GM03348 (cell line): ENCODE measurements around the gene NUDT22.
A peak's percentile ranks its signal among the peaks of the same experiment; 100 is the strongest.

ENCODE experiments used
- DNase-seq: peaks from one replicate; pipeline ENCODE4 v3.0.0; 2012; ENCODE audit warnings: low spot score

NUDT22 gene

DNA sequence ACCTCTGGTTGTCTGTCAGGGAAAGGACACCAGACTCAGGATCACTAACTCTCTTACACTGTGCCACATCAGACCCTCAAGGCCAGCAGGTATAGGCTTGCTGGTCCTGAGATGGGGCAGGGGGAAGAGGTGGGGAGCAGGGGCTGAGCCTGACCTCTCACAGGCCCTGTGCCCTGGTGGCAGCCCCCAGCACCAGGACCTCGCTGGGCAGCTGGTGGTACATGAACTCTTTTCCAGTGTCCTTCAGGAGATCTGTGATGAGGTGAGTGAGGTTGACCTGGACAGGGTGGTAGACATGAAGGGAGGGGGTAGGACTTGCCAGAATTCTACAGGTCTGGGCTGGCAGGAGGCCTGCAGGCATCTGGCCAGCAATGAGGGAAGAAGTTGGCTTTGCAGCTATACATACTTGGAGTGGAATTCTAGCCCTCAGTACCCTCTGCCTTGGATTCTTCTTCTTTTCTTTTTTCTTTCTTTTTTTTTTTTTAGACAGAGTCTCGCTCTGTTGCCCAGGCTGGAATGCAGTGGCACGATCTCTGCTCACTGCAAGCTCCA, 1.4 kb downstream of the NUDT22 start:
- no peak for DNase-seq

DNA sequence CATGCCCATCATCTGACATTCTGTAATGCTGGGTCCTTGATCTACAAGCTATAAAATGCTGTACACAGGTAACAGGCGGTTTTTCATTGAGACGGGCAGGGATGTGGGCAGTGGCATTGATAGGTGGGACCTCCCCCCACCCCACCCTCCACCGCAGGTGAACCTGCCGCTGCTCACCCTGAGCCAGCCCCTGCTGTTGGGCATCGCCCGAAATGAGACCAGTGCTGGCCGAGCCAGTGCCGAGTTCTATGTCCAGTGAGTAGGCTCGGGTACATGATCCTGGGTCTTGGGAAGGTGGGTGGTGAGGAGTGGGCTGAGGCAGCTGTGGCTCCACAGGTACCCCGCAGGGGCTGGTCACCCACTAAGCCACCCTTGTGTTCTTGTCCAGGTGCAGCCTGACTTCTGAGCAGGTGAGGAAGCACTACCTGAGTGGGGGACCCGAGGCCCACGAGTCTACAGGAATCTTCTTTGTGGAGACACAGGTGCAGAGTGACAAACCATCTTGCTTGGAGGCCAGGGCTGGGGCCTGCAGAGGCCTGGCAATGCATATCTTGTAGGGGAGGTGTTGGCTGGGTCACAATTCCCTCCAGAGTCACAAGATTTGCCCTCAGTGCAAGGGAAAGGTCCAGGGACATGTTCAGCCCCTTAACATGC, 3.1 kb downstream of the NUDT22 start:
- no peak for DNase-seq

DNA sequence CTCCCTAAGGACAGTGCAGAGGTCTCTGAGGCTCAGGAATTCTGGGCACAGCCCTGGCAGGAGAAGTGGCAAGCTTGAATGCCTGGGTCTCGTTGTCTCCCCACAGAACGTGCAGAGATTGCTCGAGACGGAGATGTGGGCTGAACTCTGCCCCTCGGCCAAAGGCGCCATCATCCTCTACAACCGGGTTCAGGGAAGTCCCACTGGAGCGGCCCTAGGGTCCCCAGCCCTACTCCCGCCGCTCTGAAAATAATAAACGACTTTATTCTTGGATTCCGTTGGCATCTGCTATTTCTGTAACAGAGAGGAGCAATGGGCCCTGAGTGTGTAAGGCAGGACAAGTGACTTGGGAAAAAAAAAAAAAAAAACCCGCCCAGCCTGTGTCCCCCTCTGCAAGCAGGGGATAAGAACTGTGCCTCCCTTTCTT, 3.7 kb downstream of the NUDT22 start:
- DNase-seq: no peak

DNA sequence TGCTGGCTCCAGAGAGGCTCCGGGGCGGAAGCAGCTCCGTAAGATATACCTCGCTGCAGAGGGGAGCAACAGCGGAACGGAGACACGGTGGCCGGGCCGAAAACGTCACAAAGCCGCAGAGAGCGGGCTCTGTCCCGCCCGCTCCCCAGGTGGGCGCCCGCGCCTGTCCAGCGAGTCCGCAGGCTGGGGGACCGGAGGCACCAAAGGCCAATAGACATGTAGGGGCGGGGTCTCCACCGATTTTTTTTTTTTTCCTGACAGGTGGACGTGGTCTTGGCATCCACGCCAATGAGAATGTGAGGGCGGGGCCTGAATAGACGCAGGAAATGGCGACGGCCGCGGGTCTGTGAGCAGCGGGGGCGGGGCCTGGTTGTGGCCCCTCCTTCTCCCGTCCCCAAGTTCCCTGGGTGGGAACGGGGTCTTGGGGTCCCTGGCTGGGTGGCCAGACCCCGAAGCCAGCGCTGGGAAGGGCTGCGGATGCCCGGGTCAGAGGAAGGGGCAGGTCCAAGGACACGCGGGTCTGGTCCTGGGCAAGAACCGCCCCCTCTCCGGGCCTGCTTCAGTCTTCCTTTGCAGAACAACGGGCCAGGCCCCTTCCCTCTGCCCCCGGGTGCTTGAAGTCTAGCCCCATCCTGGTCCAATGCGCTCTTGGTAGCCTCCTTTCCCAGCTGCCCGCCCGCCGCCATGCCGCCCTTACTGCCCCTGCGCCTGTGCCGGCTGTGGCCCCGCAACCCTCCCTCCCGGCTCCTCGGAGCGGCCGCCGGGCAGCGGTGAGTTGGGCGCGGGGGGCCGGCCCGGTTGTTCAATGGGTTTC, 4.3 kb downstream of the NUDT22 start, which contains the start of gene DNAJC4:
TSS of gene DNAJC4 (plus strand) at position 378 of the 814 bp plus-strand sequence. CDS start at position 685, 307 bp downstream.
- peak; percentile 86 for DNase-seq

DNA sequence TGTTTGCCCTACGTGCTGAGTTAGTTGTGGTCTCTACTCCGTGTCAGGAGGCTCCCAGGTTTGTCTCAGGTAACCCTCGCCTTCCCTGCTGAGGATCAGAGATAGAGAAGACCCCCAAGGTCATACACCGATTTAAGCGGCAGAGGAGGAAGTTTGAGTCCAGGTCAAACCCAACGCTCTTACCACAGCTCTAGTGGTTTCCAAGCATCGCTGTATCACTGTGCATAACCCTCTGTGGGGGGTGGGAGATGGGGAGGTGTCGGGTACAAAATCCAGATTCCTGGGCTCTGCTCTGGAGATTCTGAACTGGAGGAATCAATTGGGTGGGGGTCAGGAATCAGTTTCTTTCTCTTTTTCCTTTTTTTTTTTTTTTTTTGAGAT, 4.9 kb downstream of the NUDT22 start:
- DNase-seq: no peak

DNA sequence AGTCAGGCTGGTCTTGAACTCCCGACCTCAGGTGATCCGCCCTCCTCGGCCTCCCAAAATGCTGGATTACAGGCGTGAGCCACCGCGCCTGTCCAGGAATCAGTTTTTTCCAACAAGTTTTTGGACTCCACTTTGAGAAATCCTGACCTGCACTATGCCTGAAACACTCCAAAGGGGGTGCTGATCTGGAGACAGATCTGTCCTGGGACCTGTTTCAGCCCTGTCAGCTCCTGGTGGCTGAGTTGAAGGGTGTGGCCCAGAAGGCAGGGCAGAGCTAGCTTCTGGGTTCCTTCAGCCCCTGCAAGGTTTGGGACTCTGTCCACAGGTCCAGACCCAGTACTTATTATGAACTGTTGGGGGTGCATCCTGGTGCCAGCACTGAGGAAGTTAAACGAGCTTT, 5.5 kb downstream of the NUDT22 start:
- no peak for DNase-seq

DNA sequence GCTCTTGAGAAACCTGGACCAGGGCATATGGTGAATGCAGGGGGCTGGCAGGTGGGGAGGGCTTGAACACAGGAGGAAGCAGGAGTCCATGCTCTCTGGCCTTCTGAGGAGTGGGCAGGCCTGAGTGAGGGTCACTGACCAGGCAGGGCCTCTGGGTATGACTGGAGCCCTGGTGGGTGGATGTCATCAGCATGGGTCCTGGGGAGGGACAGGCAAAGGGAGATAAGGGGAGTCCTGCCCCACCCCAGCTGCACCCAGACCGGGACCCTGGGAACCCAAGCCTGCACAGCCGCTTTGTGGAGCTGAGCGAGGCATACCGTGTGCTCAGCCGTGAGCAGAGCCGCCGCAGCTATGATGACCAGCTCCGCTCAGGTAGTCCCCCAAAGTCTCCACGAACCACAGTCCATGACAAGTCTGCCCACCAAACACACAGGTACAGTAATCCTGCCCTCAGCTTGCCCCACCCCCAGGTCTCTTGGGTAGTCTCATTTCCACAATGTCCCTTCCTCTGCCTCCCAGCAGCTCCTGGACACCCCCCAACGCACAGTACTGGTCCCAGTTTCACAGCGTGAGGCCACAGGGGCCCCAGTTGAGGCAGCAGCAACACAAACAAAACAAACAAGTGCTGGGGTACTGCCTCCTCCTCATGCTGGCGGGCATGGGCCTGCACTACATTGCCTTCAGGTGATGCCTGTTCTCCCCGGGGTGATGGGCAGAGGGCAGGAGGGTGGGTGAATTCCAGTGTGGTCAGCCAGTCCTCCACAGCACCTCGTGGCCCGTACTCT, 6.3 kb downstream of the NUDT22 start:
- DNase-seq: no peak

DNA sequence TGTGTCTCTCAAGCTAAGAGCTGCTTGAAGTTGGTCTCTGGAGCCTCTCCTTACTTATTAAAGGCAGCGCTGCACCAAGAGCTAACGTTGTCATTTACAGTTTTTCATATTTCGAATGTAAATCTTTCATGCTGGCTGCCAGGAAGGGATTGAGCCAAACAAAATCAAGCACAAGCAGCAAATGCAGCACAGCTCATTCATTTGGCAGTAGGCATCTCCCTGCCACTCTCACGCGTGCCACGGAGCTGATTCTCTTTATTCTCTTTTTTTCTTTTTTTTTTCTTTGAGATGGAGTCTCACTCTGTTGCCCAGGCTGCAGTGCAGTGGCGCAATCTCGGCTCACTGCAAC, 6.9 kb downstream of the NUDT22 start:
- no peak for DNase-seq

DNA sequence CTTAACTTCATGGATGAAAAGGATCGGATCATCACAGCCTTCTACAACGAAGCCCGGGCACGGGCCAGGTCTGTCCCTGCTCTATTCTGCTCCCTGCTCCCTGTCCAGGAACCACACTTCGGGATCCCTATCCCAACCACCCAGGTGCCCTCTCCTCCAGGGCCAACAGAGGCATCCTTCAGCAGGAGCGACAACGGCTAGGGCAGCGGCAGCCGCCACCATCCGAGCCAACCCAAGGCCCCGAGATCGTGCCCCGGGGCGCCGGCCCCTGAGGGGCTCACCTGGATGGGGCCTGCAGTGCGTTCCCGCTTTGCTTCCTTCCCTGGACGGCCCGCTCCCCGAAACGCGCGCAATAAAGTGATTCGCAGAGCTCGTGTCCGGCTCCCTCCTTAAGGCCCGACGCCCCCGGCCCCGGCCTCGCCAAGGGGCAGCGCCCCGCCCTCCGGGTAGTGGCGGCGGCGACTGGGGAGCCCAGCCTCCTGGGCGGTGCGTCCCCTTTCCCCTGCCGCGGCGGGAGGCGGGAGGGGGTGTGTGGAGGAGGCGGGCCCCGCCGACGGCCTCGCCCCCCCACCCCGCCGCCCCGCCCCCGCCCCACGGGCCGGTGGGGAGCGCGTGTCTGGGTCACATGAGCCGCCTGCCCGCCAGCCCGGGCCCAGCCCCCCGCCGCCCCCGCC, 8.0 kb downstream of the NUDT22 start, which contains the start of gene VEGFB:
TSS of gene VEGFB (plus strand) at position 672 of the 674 bp plus-strand sequence. CDS start 250 bp downstream, outside the sequence.
- peak; percentile 93 for DNase-seq

DNA sequence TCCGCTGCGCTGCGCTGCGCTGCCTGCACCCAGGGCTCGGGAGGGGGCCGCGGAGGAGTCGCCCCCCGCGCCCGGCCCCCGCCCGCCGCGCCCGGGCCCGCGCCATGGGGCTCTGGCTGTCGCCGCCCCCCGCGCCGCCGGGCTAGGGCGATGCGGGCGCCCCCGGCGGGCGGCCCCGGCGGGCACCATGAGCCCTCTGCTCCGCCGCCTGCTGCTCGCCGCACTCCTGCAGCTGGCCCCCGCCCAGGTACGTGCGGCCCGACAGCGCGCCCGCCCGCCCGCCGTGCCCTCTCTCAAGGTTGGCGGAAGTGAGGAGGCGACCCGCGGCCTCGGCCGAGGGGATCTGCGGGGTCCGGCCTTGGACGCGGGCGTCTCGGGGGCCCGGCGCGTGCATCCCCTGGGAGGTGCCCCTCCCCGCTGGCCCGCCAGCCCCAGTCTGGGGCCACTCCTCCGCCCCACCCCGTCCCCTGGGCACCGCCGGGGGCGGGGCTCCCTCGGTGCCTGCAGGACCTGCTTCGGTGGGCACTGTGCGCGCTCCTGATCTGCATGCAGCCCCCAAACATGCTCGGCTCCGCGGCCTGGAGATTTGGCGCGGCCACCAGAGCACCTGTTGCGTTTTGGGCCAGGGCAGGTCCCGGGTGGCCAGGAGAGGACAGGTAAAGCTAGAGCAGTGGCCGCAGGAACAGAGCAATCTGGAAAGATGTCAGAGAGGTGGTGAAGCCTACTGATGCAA, 8.7 kb downstream of the NUDT22 start:
- peak; percentile 74 for DNase-seq

DNA sequence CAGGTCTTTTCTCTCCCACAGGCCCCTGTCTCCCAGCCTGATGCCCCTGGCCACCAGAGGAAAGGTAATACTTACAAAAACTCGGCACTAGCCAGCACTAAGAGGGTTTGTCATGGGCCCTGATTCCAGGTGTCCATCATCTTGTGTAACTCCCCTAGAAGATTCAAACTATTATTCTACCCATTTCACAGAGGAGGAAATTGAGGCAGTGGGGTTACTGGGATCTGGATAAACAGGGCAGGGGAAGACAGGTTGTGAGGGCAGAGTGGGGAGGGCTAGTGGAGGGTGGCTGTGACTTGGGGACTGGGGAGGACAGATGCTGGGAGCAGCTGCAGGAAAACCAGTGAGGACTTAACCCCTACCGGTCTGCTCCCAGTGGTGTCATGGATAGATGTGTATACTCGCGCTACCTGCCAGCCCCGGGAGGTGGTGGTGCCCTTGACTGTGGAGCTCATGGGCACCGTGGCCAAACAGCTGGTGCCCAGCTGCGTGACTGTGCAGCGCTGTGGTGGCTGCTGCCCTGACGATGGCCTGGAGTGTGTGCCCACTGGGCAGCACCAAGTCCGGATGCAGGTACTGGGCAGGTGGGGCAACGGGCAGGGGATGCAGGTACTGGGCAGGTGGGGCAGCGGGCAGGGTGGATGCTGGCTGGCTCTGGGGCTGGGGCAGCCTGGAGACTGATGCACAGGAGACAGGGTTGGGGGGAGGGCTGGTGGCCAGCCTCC, 9.5 kb downstream of the NUDT22 start:
- no peak for DNase-seq

DNA sequence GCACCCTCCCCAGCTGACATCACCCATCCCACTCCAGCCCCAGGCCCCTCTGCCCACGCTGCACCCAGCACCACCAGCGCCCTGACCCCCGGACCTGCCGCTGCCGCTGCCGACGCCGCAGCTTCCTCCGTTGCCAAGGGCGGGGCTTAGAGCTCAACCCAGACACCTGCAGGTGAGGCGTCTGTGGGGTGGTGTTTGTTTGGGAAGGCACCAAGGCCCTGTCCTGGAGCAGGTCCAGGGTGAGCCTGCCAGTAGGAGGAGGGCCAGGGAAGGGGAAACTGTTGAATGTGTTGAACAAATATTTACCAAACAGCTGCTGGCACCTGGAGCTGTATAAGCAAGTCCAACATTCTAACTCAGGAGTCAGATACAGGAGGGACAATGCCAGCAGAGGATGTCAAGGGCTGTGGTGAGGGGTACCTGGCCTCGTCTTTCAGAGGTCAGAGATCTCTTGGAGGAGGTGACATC, 11.4 kb downstream of the NUDT22 start:
- DNase-seq: no peak

DNA sequence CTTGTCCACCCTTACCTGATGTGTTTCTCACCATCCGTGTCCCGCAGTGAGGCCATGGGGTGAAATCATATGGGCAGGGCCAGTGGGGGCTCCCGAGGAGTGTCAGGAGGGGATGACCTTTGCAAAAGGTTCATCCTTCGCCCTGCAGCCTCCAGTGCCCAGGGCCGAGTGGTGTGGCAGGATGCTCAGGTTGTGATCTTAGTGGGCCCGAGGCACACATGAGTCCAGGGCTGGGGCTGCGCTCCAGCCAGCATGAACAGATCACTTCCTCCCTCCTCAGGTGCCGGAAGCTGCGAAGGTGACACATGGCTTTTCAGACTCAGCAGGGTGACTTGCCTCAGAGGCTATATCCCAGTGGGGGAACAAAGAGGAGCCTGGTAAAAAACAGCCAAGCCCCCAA, 12.0 kb downstream of the NUDT22 start:
- DNase-seq: no peak

DNA sequence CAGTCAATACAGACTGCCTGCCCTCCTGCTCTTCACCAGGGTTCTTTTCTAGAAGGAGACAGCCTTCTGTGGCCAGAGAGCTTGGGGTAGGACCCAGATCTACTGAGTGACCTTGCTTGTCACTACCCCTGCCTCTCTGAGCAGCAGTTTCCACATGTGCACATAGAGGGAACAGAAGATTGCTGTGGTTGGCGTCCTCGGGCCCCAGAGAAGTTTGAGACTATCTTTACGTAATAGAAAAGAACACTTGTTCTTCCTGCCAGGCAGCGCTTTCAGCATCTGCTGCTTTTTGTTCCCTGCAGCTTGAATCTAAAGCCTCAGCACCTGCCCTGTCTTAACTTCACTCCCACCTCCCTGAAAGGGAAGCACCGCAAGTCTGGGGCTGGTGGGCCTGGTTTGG, 12.9 kb downstream of the NUDT22 start:
- DNase-seq: no peak

DNA sequence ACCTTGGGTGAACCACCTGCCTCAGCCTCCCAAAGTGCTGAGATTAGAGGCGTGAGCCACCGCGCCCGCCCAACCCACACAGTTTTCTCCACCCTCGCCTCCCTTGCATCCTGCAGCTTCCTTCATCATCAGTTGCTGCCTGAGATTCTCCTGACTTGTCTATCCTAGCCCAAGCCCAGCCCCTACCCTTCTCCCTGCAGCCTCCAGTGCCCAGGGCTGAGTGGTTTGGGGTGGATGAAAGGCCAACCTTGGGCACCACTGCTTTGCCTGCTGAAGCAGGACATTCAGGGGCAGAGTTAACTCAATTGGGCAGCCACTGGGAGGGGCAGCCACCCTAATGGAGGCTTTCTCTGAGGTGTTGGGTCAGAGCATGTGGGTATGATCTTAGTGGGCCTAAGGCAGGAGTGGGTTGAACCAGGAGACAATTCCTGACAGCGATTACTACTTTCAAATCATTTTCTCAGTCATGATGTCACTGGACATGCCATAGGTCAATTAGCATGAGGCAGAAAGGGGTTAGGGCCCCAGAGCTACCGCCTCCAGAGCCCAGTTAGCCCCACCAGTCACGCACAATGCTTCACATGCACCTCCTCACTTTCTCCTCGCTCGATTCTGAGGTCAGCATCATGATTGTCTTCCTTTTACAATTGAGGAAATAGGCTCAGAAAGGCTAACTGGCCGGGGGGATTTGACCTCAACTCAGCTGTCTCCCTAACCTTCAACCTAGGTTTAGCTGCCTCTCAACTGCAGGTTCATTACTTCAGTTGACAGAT, 13.8 kb downstream of the NUDT22 start:
- DNase-seq: no peak

DNA sequence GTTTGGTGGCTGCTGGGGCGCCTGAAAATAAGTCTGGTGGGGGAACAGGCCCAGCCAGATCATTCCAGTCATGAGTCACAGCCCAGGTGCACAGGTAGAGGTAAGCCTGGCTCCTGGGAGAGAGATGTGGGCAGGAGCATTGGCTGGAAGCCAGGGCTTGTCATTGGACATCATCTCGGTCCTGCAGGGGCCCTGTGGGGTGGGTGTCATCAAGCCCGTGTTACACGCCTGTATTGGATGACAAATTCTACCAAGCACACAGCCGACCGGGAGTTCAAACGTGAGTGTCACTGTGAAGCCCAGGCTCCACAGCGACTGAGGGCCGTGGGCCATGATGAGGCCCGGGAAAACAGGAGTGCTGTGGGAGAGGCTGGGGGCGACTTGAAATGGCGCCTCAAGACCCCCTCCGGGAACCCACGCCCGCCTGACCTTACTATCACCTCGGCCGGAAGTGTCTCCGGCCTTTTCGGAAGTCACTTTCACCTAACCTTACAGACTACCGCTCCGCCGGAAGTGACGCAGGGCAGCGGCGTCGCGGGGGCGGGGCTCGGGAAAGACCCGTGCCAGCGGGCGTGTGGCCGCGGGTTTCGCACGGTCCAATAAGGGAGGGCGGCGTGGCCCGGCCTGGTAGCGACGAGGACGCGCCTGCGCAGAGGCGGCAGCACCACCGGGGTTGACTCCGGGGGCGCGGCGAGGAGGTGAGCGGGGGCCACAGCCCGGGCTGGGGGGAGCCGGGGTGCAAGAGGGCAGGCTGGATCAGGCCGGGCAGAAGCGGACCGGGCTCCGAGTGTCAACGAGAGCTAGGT, 14.6 kb downstream of the NUDT22 start, which contains the start of gene FKBP2:
TSS of gene FKBP2 (plus strand) at position 661 of the 806 bp plus-strand sequence. CDS start 1,293 bp downstream, outside the sequence.
- peak; percentile 99 for DNase-seq

DNA sequence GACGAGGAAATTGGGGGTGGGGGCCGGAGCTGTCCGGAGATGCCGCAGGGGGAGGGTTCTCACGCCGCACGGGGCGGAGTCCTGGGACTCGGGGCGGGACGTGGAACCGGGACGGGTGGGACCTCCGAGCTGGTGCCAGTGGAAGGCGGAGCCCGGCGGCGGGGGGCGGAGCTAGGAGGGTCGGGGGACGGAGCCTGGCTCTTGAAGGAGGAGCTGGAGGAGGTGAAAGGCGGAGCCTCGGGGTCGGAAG, 15.1 kb downstream of the NUDT22 start:
- DNase-seq: no peak

DNA sequence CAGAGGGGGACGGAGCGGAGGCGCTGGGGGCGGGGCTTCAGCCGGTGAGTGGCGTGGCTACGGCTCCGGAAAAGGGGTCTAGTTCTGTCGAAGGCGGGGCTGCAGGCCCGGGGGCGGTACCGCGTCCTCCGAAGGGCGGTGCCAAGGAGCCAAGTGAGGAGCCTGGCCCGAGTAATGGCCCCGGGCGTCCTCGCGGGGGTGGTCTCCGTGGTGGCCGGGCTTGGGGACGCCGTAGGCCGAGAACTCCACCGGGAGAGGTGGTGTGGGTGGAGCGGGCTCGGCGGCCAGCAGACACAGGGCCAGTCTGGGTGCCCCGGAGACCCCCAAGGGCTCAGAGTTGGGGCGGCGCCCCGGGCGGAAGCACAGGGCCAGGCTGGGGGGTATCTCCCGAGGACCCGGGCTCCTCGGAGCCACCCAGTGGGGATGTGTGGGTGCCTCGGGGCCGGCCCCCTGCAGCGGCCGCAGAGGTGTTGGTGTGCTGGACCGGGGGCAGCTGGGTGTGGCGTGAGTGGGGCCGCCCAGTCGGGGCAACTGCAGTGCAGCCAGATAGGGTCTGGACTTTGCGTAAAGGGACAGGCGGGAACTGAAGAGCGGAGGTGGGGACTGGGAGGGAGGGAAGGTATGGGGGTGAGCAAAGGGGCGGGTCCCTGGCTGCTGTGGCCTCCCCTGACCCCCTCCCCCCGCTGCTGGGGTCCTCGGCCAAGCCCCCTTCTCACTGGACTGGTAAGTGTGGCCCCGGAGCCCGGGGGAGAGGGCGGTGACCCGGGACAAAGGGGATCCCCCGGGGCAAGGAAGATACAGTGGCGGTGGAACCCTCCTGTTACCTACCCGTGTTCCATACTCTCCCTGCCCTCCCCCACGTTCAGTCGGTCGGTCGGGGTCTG, 15.7 kb downstream of the NUDT22 start:
- DNase-seq: peak; percentile 98
